HEK293 (cell line): ENCODE measurements around the gene HMG20A.

Experiments
- PRDM10 ChIP-seq: fragments of 450-650 bp; formaldehyde crosslinking; IDR thresholded peaks from 2 replicates; pipeline ENCODE4 v1.5.1; 2016; ENCODE audit warnings: missing biosample characterization, missing genetic modification characterization
- PRDM4 ChIP-seq: fragments of 450-650 bp; formaldehyde crosslinking; IDR thresholded peaks from 2 replicates; pipeline ENCODE4 v1.5.1; 2017; ENCODE audit warnings: missing biosample characterization, missing genetic modification characterization
- ZNF248 ChIP-seq: fragments of 450-650 bp; formaldehyde crosslinking; IDR thresholded peaks from 2 replicates; pipeline ENCODE4 v1.5.1; 2017; ENCODE audit warnings: missing biosample characterization, missing genetic modification characterization
- ZNF335 ChIP-seq: fragments of 450-650 bp; formaldehyde crosslinking; conservative IDR thresholded peaks from 2 replicates; pipeline ENCODE4 v1.5.1; 2016; ENCODE audit warnings: missing biosample characterization, missing genetic modification characterization
- ZNF555 ChIP-seq: fragments of 450-650 bp; formaldehyde crosslinking; conservative IDR thresholded peaks from 2 replicates; pipeline ENCODE4 v1.5.1; 2017; ENCODE audit warnings: missing biosample characterization, mild to moderate bottlenecking, missing genetic modification characterization, inconsistent platforms

- TF ChIP-seq ZNF555 (tag by site-specific recombination) = no peak
- no peak for TF ChIP-seq ZNF335
- no peak for TF ChIP-seq PRDM4 (tag by site-specific recombination)
- no peak for TF ChIP-seq ZNF248 (tag by site-specific recombination)
- TF ChIP-seq PRDM10 (tag by site-specific recombination) = no peak
These were observed 57.4 kb downstream of the HMG20A start for GRCh38 chr15:77478051-77478450.
